Measurements from ENCODE around the gene HSCB. TPM values are rescaled to one million over a fixed set of nuclear protein-coding genes. Genes with fewer than 3 reads are reported as not detected.

Gene HSCB
- total RNA-seq, 1 experiment from 2014 or later: 19.2 TPM

DNA sequence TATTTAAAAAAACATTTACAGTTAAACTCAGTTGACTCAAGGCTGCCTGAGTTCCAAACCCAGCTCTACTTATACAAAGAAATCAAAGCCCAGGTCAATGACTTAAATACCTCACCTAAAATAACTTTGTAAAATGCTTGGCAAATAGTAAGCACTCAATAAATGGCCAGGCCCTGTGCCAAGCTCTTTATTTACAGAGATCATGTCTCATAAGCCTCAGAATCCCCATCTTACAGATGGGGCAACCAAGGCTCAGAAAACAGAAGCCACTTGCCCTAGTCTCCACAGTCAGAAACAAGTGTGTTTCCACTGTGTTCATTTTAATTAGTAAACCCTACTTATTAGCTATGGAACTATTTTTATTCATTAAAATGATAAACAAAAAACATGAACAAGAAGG lies 31.7 kb upstream of the HSCB start:
- ATAC-seq (no peak), DNase-seq (ENCODE audit: low spot score) (no peak)
- POLR2A ChIA-PET: no interaction called here
- Mint-ChIP-seq H3K4me3 (no peak overlapping the region), H3K27ac (no peak overlapping the region), H3K9me3 (peaks cover 4% of the 10 kb centered on the region; the same call in 1 of the 2 replicates), H3K36me3 (peaks cover 73% of the 10 kb centered on the region), H3K27me3 (ENCODE audit: low read depth) (no peaks in the 10 kb centered on the region), H3K4me1 (no peaks in the 10 kb centered on the region)
- CTCF ChIA-PET: no interaction called here
- TF ChIP-seq, protein P1, sequence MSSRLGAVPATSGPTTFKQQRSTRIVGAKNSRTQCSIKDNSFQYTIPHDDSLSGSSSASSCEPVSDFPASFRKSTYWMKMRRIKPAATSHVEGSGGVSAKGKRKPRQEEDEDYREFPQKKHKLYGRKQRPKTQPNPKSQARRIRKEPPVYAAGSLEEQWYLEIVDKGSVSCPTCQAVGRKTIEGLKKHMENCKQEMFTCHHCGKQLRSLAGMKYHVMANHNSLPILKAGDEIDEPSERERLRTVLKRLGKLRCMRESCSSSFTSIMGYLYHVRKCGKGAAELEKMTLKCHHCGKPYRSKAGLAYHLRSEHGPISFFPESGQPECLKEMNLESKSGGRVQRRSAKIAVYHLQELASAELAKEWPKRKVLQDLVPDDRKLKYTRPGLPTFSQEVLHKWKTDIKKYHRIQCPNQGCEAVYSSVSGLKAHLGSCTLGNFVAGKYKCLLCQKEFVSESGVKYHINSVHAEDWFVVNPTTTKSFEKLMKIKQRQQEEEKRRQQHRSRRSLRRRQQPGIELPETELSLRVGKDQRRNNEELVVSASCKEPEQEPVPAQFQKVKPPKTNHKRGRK (CRISPR knock-in tag; IDR thresholded peaks at IDR 0.05; ENCODE audit: borderline replicate concordance): no peak
- TF ChIP-seq CBFB (CRISPR knock-in tag; IDR thresholded peaks at IDR 0.05; ENCODE audit: low read depth) (no peak), HMGA2 (CRISPR knock-in tag; IDR thresholded peaks at IDR 0.05) (no peak), RELA (CRISPR knock-in tag; IDR thresholded peaks at IDR 0.05; ENCODE audit: borderline replicate concordance) (no peak), ATF1 (CRISPR knock-in tag; IDR thresholded peaks at IDR 0.05) (no peak), ERG (CRISPR knock-in tag; IDR thresholded peaks at IDR 0.05) (no peak), TP53 (CRISPR knock-in tag; IDR thresholded peaks at IDR 0.05) (no peak), ZBTB21 (CRISPR knock-in tag; IDR thresholded peaks at IDR 0.05; ENCODE audit: borderline replicate concordance) (no peak), PRRX2 (CRISPR knock-in tag; IDR thresholded peaks at IDR 0.05) (no peak)

DNA sequence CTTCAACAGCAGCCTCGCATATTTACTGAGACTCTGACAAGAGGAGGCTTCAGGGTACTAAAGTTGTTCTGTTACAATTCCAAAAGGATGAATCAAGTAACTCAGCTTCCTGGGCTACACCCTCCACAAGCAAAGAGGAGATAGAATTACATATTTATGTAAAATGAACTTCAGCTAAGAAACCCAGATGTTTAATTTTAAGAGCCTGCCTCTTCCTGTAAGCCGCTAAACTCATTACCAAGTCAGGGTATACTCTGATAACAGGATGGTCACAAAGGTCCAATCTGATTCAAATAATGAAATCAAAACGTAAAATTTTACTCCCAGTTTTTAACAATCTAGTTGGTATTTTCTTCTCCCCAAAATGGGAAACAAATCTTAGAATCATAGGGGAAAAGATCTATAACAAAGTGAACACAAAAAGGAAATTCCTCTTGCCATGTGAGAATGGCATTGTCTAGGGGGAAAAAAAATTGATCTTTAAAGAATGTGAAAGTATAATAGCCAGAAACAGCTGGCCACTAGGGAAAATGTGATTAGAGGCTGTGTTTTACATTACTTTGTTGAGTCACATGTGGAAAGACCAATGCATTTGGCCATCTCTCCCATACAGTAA lies 31.2 kb upstream of the HSCB start:
- ChIA-PET CTCF (no interaction called here), POLR2A (no interaction called here)
- TF ChIP-seq HMGXB4 (CRISPR knock-in tag; IDR thresholded peaks at IDR 0.05) (no peak), ARID4B (CRISPR knock-in tag; IDR thresholded peaks at IDR 0.05; ENCODE audit: borderline replicate concordance) (no peak), ZNF416 (CRISPR knock-in tag; IDR thresholded peaks at IDR 0.05) (no peak), RELA (CRISPR knock-in tag; IDR thresholded peaks at IDR 0.05; ENCODE audit: borderline replicate concordance) (no peak)
- TF ChIP-seq, protein P2, sequence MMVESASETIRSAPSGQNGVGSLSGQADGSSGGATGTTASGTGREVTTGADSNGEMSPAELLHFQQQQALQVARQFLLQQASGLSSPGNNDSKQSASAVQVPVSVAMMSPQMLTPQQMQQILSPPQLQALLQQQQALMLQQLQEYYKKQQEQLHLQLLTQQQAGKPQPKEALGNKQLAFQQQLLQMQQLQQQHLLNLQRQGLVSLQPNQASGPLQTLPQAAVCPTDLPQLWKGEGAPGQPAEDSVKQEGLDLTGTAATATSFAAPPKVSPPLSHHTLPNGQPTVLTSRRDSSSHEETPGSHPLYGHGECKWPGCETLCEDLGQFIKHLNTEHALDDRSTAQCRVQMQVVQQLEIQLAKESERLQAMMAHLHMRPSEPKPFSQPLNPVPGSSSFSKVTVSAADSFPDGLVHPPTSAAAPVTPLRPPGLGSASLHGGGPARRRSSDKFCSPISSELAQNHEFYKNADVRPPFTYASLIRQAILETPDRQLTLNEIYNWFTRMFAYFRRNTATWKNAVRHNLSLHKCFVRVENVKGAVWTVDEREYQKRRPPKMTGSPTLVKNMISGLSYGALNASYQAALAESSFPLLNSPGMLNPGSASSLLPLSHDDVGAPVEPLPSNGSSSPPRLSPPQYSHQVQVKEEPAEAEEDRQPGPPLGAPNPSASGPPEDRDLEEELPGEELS (CRISPR knock-in tag; IDR thresholded peaks at IDR 0.05): no peak
- TF ChIP-seq, protein P3, sequence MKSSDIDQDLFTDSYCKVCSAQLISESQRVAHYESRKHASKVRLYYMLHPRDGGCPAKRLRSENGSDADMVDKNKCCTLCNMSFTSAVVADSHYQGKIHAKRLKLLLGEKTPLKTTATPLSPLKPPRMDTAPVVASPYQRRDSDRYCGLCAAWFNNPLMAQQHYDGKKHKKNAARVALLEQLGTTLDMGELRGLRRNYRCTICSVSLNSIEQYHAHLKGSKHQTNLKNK (CRISPR knock-in tag; IDR thresholded peaks at IDR 0.05): no peak
- H3K4me3 Mint-ChIP-seq: no peak overlapping the region
- ATAC-seq (no peak), DNase-seq (ENCODE audit: low spot score) (no peak)
- no peak overlapping the region for H3K27ac Mint-ChIP-seq
- peaks cover 4% of the 10 kb centered on the region; the same call in 1 of the 2 replicates for H3K9me3 Mint-ChIP-seq
- H3K36me3 Mint-ChIP-seq: peaks cover 74% of the 10 kb centered on the region
- H3K4me1 Mint-ChIP-seq: no peaks in the 10 kb centered on the region
- H3K27me3 Mint-ChIP-seq (ENCODE audit: low read depth): no peaks in the 10 kb centered on the region
